Stimulated activated CD8-positive, alpha-beta memory T cell treated with anti-CD3 and anti-CD28 coated beads, Interleukin-7, amount 100 ng/mL, for 48 hours (primary cell): ENCODE results near the gene SYNPR.

Experiments
- DNase-seq, 2 donors: peaks; one replicate each; pipeline ENCODE4 v3.0.0-alpha.2; 2020; ENCODE audit warnings: low read depth in 1 of 2; ENCODE audit errors: extremely low read depth in 1 of 2

The SYNPR gene

DNA sequence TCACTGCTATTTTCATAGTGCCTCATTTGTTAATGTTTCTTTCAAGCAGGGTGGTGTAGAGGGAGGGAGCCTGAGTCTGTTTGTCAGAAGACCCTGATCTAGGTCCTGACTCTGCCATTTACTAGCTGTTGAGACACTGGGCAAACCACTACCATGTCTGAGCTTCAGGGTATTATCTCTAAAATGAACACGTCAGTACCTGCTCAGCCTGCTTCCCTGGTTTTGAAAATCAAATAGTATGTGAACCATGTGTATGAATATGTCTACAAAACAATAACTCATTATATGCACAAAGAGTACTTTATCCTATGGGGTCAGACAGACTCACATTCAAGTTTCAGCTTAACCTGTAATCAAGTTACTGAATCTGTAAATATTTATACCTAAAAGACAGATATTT lies 25.1 kb downstream of the SYNPR start:
- no peak for DNase-seq

DNA sequence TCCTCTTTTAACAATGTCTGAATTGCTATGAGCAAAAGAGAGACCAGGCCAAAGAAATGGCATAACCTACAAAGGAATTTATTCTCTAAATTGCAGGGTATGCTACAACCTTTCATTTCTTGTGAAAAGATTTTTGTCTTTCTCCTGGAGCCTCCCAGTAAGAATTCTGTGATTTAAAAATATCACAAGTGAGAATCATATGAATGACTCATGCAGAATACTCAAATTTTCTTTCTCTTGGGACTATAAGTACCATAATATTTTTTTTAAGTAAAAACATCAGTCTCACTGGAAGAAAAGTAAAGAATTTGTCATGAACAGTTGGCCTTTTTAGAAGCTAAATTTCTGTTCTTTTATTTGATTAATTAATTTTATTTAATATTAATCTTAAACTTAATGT lies 26.3 kb downstream of the SYNPR start:
- DNase-seq: no peak

DNA sequence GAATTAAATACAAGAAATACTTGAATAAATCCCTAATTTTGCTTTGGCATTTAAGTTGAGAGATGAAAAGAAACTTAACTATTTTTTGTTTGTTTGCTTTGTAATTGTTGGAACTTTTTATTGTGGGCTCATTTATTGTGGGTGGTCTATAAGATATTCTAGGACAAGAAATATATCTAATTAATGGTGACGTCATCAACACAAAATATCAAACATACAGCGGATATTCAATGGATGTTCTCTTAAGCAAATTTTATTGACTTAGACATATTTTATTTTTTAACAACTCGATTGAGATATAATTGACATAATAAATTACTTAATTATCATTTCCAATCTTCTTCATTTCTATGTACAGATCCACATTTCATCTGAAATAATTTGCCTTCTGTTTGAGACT lies 30.0 kb downstream of the SYNPR start:
- DNase-seq: no peak

DNA sequence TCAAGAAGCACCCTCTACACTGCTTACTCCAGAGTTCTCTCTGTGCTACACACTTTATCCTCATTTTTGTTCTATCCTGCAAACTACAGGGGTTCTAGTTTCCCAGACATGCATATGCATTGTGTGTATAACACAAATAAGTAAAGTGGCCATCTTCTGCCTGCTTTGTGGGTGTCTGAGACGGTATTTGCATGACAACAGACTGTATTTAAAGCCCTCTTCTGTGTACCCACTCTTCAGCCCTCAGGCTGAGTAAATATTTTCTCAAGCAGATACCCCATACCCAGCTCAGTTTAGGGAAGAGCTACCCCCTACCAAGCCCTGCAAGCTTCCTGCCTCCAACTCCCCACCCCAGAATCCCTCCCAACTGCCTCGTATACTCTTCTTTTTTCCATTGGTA lies 31.7 kb downstream of the SYNPR start:
- no peak for DNase-seq

DNA sequence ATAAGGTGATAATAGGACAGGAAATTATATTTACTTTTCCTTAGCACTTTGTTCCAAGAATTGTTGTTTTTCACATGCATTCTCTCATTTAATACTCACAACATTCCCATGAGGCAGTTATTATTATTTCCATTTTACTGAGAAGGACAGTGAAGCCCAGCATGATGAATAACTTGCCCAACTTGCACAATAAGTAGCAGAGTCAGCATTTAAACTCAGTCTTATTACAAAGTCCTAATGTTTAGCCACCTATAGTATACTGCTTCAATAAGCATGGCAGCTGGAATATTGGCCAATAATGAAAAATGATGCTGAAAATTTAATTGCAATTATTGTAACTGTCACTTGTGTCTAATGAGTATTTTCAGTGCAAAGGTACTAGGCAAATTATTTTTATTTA lies 45.7 kb downstream of the SYNPR start:
- DNase-seq: no peak

DNA sequence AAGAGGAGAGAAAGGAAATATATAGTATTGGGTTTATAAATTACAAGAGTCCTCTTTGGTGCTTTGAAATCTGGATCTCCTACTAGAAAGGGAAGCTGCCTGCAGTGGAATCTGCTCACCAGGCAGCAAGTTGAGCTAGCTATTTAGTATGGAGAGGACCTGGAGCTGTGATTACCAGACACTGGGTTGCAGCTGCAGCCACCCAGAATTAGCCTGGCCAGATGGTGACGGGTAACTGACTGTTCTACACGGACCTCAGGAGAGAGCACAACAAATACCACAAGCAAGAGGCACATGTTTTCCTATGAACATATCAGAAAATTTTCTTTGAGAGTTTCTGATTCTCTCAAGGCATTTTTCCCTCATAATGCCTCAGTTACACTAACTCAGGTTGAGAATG lies 46.5 kb downstream of the SYNPR start:
- no peak for DNase-seq

DNA sequence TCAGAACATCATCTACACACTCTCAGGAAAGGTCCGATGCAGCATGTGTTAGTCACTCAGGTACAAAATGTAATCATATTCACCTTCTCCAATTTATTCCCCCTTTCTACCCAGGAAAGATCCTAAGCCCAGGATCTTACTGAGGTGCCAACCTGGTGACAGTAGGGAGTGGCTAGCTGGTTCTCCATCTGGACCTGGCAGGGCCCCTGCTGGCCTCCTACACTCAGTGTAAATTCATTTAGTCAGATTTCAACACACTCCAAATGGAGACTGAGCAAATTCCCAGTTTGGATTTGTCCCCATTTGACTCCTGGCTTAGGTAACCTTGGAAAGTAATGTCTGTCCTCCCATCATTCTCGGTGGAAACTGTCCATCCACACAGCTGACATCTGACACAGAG lies 47.3 kb downstream of the SYNPR start:
- no peak for DNase-seq

DNA sequence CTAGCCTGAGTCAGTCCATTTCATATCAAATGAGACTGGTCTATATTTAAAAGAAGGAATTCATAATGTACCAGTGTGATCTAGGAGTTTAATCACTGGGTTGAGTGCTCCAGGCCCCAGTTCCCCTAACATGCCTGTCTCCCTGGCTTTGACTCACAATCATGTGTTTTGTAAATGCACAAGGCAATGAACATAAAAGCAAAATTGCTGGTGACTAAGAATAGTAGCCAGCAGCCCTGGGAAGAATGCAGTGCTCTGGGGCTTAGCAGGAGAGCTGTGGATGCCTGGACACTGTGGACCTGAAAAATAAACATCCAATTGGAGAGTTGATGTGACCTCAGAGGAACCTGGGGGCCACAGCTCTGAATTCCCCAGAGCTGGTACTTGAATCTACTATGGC lies 50.3 kb downstream of the SYNPR start:
- DNase-seq: no peak

DNA sequence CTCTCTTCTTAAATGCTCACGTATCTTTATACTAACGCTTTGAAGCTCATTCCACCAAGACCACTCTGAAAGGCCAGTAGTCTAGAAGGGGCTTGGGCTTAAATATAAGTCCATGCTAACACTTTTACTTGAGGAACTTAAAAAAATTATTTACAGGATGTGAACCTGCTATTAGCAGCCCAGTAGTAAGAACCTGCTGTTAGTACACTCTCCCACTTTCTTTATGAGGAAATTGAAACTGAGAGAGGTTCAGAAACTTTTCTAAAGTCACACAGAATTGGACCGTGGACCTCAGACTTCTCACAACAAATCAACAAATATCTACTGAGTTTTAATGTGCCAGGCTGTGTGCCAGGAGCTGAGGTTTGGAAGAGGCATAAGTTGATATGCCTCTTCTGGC lies 53.4 kb downstream of the SYNPR start:
- no peak for DNase-seq

DNA sequence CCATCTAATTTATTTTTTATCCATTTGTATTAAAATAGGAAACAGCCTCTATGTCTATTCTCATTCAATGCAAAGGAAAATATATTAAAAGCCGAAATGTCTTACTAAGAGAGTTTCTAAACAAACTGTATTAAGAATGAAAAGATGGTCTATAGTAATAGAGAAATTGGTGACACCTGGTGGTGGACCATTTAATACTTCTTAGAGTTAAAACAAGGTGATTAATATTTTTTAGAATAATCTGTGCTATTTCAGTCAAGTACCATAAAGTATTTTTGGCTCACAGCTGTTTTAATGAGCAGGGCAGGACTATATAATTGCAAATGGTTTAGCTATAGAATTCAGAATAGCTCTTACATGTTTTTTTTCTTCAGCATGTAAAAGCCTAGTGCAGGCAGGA lies 55.7 kb downstream of the SYNPR start:
- DNase-seq: no peak

DNA sequence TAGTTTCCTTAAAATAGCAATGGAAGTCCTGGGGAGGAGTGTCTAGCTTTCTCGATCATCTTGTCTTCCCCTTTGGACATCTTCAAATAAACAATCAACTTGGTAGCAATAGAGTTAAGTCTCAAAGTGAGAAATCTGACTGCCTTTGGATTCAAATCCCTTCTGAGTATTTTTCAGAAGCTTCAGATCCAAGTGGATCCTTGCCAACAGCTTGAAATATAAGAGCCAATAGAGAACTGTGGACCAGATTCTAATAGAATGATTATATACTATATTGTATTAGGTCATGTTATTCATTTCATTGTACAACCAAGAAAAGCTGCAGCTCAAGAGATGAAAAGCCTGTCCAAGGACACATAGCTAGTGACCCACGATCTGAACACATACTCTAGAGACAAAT lies 60.2 kb downstream of the SYNPR start:
- no peak for DNase-seq

DNA sequence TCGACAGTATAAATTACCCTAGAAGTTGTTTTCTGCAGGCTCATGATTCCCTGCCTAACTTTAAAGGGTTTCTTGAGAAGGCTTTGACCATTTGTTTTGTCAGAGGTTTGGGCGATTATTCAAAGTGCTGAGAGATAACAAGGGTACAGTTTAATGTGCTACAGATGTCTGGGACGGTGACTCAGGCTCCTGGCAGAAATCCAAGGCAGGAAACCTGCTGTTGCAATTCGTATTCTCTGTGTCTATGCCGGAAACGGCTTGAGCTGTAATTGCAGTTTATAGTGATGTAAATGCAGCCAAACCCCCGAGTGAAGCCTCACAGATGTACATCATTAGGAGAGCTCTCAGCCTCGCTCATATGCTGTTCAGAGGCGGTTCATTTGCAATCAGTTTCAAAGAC lies 65.6 kb downstream of the SYNPR start:
- peak in 1 of 2 donors; percentile 29 for DNase-seq

DNA sequence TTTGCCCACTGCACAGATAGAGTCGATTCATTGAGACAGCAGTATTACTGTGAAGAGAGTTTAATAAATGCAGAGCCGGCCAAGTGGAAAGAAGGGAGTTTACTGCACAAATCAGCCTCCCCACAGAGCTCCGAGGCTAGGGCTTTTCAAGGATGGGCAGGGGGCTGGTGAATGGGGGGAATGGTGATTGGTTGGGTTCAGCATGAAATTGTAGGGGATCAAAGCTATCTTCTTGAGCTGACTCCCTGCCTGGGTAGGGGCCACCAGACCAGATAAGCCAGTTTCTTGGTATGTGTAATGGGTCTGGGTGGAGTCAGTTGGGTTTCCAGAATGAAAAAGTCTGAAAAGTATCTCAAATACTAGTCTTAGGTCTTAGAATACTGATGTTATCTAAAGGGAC lies 66.6 kb downstream of the SYNPR start:
- no peak for DNase-seq

DNA sequence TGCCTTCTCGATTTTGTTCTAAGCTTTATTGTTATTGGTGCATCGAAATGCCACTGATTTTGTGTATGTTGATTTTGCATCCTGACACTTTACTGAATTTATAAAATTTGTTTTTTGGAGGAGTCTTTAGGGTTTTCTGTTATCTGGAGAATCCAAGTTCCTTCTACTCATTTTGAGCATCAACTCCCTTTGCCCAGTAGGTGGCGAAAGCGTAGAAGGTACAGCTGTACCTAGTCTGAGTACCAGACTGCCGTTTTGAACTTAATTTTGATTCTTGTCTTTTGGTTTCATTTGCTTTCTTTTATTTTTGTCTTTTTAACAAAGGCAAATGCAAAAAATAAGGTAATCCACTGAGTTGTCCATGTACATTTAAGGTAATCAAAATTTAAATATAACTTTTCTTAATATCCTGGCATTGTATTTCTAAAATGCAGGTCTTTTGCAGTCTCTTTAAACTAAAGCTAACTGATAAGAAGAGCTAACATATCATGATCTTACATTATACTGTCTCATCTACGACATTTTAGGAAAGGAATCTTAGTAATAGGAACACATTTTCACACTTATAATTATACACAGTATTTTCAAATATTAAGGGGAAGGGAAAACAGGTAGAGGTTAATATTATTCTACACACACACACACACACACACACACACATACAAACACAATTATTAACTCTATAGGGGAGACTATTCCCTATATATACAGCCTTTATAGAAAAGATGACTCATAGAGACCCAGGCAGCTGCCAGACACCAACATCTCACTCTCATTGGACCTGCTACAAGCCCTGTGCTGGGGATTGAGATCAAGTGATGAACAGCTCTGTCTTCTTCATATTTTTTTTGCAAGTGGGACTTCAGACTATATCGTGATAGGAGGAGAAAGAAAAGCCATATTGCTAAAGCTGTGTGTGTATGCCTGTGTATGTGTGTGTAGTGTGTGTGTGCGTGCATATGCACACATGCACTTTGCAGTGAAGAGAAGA lies 71.8 kb downstream of the SYNPR start:
- DNase-seq: peak in 1 of 2 donors; percentile 21

DNA sequence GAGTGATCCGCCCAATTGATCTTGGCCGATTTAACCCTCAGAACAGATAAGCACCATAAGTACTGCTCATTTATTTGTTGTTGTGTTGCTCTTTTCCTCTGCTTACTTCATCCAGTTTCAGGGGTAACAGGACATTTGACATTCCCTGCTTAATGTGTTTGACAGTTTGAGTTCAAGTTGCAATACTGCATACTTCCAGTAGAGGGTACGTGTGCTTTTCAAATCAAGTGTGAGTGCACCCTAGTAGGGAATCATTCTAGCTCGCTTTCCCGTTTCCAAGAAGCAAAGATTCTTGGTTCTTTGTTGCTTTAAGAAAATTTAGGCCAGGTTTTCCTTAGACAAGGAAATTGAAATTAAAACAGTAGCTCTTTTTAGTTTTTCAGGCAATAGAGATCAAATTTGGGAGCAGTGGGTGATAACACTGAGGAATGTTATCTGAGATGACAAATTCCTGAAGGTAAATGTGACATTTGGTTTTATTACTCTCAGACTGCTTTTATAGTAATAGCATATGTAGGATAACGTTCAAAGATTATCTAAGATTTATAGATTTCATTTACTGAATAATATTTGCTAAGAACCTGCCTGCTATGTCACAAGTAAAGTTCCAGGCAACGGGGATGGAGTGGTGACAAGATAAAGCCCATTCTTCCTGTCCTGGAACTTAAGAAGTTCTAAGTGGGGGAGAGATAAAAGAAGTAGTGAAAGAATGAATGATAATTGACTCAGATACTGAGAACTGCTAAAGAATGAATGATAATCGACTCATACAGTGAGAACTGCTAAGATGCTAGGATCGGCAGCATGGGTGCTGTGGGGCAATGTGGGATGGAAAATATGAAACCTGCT lies 73.3 kb downstream of the SYNPR start:
- no peak for DNase-seq

DNA sequence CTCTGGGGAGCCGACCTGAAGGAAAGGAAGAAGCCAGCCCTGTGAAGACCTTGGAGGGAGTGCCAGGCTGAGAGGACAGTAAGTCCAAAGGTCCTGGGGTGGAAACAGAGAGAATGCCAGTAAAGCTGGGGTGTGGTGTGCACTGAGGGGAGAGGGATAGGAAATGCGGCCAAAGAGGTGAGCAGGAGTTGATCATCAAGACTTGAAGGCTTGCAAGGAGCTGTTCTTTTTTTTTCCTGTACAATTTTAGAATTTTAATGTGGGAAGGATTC lies 73.8 kb downstream of the SYNPR start:
- no peak for DNase-seq

DNA sequence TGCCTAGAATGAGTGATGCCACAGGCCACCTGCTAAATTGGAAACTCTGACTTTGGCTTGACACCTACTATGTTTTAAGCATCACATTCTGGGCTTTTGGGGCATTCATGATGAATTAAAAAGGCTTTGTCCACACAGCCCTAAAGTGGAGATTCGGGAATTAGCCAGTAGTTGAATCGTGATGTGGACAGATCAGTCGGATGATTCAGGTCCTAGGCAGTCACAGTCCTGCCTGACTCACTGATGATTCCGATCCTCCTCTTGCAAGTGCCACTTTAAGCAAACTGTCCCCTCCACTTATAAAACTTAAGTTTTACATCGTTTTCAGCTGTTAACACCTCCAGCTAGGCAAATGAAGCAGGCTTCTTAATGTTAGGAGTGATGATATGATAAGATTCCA lies 75.3 kb downstream of the SYNPR start:
- DNase-seq: no peak

DNA sequence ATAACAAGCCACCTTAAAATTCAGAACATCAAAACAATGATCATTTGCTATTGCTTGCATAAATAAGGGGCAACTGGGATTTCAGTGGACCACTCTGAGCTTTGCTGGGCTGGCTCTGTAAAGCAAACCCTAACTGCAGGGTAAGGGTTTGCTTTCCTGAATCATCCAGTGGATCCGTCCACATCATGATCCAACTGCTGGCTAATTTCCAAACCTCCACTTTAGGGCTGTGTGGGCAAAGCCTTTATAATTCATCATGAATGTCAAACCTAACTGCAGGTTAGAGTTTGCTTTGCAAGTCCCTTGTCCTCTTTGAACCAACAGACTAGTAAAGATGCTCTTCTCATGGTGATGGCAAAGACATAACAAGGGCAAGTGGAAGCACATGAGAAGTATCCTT lies 76.1 kb downstream of the SYNPR start:
- DNase-seq: no peak

DNA sequence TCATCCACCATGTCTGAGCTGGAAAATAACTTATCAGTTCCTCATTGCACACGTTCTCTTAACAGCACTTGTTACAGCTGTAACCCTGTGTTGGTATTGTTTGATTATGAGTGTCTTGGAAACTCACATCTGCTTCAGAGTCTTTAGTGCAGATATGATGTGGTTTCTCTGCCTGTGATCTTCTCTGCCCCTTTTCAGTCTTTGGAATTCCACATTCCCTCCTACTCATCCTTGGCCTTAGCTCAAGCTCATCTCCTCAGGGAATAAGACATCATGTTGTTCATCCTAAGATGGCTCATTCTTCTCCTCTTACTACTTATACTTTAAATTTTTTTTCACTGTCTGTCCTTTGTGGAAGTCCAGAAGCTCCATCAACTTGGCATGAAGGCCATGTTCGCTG lies 77.7 kb downstream of the SYNPR start:
- no peak for DNase-seq

DNA sequence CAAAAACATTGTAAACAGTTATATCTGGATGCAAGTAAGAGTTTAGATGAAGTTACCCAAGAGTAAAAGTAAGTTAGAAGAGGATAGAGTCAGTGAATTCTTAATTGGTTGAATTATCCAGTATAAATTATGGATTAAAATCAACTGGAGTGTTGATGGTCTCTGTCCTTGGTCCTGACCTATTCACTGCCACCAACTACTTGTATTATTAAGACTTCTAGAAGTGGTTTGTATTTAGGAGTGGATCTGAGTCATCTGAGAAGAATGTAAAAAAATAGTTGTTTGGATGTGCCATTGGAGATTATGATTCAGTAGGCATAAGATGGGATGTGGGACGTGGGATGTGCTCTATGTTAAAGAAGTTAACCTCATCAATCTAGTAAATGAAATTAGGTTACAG lies 86.4 kb downstream of the SYNPR start:
- no peak for DNase-seq

DNA sequence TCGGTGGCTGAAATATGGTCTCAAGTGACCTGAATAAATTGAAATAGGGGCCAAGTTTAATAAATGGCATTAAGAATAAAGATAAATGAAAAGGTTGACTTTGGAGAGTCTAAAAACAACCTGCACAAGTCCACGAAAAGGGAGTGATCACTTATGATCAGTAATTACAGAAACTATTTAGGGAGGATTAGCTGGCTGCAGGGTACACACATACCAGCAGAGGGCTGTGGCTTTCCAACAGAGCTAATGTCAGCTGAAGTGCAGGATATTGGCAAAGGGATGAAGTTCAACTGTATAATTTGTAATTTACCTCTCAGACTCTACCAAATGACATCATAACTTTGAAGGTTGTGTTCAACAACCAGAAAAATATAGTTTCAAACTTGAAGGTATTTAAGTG lies 86.8 kb downstream of the SYNPR start:
- DNase-seq: no peak

DNA sequence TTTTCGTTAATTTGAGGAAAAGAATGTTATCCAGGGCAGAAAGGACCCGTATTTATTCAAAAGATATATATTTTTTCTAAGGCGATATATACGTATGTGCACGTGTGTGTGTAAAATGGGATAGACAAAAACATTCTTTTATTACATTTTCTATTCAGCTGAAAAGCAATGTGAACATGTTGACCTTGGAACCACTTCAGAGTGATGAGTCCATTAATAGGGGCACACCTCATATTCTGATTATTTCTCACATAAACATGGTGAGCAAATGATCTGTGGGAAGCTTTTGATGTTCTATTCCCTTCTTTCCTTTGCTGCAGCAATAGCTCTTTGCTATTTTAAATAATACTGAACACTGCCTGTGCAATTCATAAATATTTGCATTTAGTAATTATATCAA lies 87.6 kb downstream of the SYNPR start:
- DNase-seq: no peak
